ENCODE results near the gene PPM1E. TPM values are rescaled to one million over a fixed set of nuclear protein-coding genes. Genes with fewer than 3 reads are reported as not detected.

PPM1E gene
- polyA plus RNA-seq, 1 donor from 2014 or later: 39.5 TPM

DNA sequence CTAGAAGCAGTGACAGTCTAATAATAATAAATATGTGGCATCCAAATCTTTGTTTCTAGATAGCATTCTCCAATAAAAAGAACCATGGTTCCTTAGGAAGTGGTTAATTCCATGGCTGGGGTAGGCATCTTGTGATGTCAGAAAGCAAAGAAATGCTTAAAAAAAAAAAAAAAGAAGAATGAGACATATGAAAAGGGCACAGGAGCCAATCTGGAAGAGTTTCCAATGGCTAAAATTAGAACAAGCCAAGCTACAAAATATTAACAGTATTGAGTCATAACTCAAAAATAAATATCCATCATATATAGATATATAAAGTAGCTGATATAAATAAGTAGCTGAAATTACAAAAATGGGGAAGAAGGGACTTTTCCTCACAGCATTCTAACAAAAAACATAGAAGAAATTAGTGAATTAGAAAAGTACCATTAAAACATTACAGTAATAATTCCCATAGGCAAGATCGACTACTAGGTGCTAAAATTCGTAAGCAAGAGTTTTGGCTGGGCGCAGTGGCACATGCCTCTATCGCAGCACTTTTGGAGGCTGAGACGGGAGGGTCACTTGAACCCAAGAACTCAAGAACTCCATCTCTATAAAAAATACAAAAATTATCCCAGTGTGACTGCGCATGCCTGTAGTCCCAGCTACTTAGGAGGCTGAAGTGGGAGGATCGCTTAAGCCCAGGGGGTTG, 239.7 kb downstream of the PPM1E start:
- no peak overlapping the region for H3K4me2 ChIP-seq (ENCODE audit: low read length)
- no peak overlapping the region for H3K27ac ChIP-seq (ENCODE audit: low read length)
- H3K79me2 ChIP-seq (replicated peaks; ENCODE audit: insufficient read depth, low read length): no peaks in the 10 kb centered on the region
- no peak for TF ChIP-seq POLR2AphosphoS5 (IDR thresholded peaks at IDR 0.05)
- TF ChIP-seq MXI1 (conservative IDR thresholded peaks at IDR 0.05; ENCODE audit: poor library complexity, severe bottlenecking): no peak
- TF ChIP-seq, protein P1, sequence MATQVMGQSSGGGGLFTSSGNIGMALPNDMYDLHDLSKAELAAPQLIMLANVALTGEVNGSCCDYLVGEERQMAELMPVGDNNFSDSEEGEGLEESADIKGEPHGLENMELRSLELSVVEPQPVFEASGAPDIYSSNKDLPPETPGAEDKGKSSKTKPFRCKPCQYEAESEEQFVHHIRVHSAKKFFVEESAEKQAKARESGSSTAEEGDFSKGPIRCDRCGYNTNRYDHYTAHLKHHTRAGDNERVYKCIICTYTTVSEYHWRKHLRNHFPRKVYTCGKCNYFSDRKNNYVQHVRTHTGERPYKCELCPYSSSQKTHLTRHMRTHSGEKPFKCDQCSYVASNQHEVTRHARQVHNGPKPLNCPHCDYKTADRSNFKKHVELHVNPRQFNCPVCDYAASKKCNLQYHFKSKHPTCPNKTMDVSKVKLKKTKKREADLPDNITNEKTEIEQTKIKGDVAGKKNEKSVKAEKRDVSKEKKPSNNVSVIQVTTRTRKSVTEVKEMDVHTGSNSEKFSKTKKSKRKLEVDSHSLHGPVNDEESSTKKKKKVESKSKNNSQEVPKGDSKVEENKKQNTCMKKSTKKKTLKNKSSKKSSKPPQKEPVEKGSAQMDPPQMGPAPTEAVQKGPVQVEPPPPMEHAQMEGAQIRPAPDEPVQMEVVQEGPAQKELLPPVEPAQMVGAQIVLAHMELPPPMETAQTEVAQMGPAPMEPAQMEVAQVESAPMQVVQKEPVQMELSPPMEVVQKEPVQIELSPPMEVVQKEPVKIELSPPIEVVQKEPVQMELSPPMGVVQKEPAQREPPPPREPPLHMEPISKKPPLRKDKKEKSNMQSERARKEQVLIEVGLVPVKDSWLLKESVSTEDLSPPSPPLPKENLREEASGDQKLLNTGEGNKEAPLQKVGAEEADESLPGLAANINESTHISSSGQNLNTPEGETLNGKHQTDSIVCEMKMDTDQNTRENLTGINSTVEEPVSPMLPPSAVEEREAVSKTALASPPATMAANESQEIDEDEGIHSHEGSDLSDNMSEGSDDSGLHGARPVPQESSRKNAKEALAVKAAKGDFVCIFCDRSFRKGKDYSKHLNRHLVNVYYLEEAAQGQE (IDR thresholded peaks at IDR 0.05; ENCODE audit: borderline replicate concordance): no peak
- no peak for TF ChIP-seq EZH2 (IDR thresholded peaks at IDR 0.05; ENCODE audit: borderline replicate concordance, insufficient read depth, low read length, poor library complexity, severe bottlenecking)
- no peak for TF ChIP-seq RAD21 (conservative IDR thresholded peaks at IDR 0.05)
- TF ChIP-seq EP300 (conservative IDR thresholded peaks at IDR 0.05; ENCODE audit: poor library complexity, severe bottlenecking): no peak
- no peak for TF ChIP-seq SMC3 (conservative IDR thresholded peaks at IDR 0.05; ENCODE audit: poor library complexity)
- TF ChIP-seq, protein P2, sequence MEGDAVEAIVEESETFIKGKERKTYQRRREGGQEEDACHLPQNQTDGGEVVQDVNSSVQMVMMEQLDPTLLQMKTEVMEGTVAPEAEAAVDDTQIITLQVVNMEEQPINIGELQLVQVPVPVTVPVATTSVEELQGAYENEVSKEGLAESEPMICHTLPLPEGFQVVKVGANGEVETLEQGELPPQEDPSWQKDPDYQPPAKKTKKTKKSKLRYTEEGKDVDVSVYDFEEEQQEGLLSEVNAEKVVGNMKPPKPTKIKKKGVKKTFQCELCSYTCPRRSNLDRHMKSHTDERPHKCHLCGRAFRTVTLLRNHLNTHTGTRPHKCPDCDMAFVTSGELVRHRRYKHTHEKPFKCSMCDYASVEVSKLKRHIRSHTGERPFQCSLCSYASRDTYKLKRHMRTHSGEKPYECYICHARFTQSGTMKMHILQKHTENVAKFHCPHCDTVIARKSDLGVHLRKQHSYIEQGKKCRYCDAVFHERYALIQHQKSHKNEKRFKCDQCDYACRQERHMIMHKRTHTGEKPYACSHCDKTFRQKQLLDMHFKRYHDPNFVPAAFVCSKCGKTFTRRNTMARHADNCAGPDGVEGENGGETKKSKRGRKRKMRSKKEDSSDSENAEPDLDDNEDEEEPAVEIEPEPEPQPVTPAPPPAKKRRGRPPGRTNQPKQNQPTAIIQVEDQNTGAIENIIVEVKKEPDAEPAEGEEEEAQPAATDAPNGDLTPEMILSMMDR (IDR thresholded peaks at IDR 0.05; ENCODE audit: poor library complexity, severe bottlenecking): no peak
- no peak for TF ChIP-seq TAF1 (IDR thresholded peaks at IDR 0.05; ENCODE audit: low read depth)
- H3F3A ChIP-seq (ENCODE audit: insufficient read depth, low read length, poor library complexity, severe bottlenecking): no peaks in the 10 kb centered on the region
- H3K36me3 ChIP-seq (ENCODE audit: insufficient read depth, low read length): peaks cover 11% of the 10 kb centered on the region
- no peaks in the 10 kb centered on the region for H4K20me1 ChIP-seq (ENCODE audit: insufficient read depth)
- no peaks in the 10 kb centered on the region for H3K27me3 ChIP-seq (ENCODE audit: insufficient read depth, low read depth, low read length)
- no peaks in the 10 kb centered on the region for H3K9me2 ChIP-seq (ENCODE audit: insufficient read depth, low read length)
- no peak overlapping the region for H2AFZ ChIP-seq (ENCODE audit: low read depth, low read length)
- no peak overlapping the region for H3K4me3 ChIP-seq (ENCODE audit: low read length)
- H3K9me3 ChIP-seq (ENCODE audit: low read length): no peaks in the 10 kb centered on the region
- H3K9ac ChIP-seq (ENCODE audit: low read length): no peak overlapping the region

GRCh38 chr17:58996968-58997367, 241.3 kb downstream of the PPM1E start:
- Histone ChIP-seq H3K9me2 (ENCODE audit: insufficient read depth, low read length) (no peaks in the 10 kb centered on the region), H3K4me2 (ENCODE audit: low read length) (no peak overlapping the region), H3K27me3 (ENCODE audit: insufficient read depth, low read depth, low read length) (no peaks in the 10 kb centered on the region), H3K9ac (ENCODE audit: low read length) (no peak overlapping the region), H3K9me3 (ENCODE audit: low read length) (no peaks in the 10 kb centered on the region), H2AFZ (ENCODE audit: low read depth, low read length) (no peak overlapping the region), H3F3A (ENCODE audit: insufficient read depth, low read length, poor library complexity, severe bottlenecking) (no peaks in the 10 kb centered on the region), H3K79me2 (replicated peaks; ENCODE audit: insufficient read depth, low read length) (no peaks in the 10 kb centered on the region), H4K20me1 (ENCODE audit: insufficient read depth) (no peaks in the 10 kb centered on the region), H3K4me3 (ENCODE audit: low read length) (no peak overlapping the region), H3K36me3 (ENCODE audit: insufficient read depth, low read length) (peaks cover 11% of the 10 kb centered on the region), H3K27ac (ENCODE audit: low read length) (no peak overlapping the region)
- TF ChIP-seq, protein P2 (IDR thresholded peaks at IDR 0.05; ENCODE audit: poor library complexity, severe bottlenecking): no peak
- no peak for TF ChIP-seq SMC3 (conservative IDR thresholded peaks at IDR 0.05; ENCODE audit: poor library complexity)
- TF ChIP-seq EZH2 (IDR thresholded peaks at IDR 0.05; ENCODE audit: borderline replicate concordance, insufficient read depth, low read length, poor library complexity, severe bottlenecking): no peak
- TF ChIP-seq MXI1 (conservative IDR thresholded peaks at IDR 0.05; ENCODE audit: poor library complexity, severe bottlenecking): no peak
- no peak for TF ChIP-seq RAD21 (conservative IDR thresholded peaks at IDR 0.05)
- TF ChIP-seq POLR2AphosphoS5 (IDR thresholded peaks at IDR 0.05): no peak
- TF ChIP-seq, protein P1 (IDR thresholded peaks at IDR 0.05; ENCODE audit: borderline replicate concordance): no peak
- TF ChIP-seq EP300 (conservative IDR thresholded peaks at IDR 0.05; ENCODE audit: poor library complexity, severe bottlenecking): no peak
- TF ChIP-seq TAF1 (IDR thresholded peaks at IDR 0.05; ENCODE audit: low read depth): no peak
